Smooth muscle cell (in vitro differentiated cells): ENCODE results near the gene ATL3. TPM values are rescaled to one million over a fixed set of nuclear protein-coding genes. Genes with fewer than 3 reads are reported as not detected.

Experiments
- DNase-seq: peaks from one replicate; lab custom pipeline; 2025; ENCODE audit not compliant: unreplicated experiment; lab: John Stamatoyannopoulos, UW
- H2AFZ ChIP-seq: fragments of 200-600 bp; sonication (generic); 2 replicates; pipeline ENCODE4 v1.6.0; 2016; ENCODE audit warnings: antibody characterized with exemption, low read depth, mild to moderate bottlenecking
- H3F3A ChIP-seq: fragments of 200-600 bp; sonication (generic); 2 replicates; pipeline ENCODE4 v1.6.0; 2017; ENCODE audit warnings: antibody characterized with exemption, low read depth
- H3K27ac ChIP-seq: fragments of 200-600 bp; sonication (generic); 2 replicates; pipeline ENCODE4 v1.5.1; 2016; ENCODE audit warnings: low read depth, mild to moderate bottlenecking
- H3K27me3 ChIP-seq: fragments of 200-600 bp; sonication (generic); 2 replicates; pipeline ENCODE4 v1.6.1; 2016; ENCODE audit warnings: low read depth, mild to moderate bottlenecking
- H3K36me3 ChIP-seq: fragments of 200-600 bp; sonication (generic); 2 replicates; pipeline ENCODE4 v1.5.1; 2016; ENCODE audit warnings: low read depth
- H3K4me1 ChIP-seq: fragments of 200-600 bp; sonication (generic); 2 replicates; pipeline ENCODE4 v1.5.1; 2016; ENCODE audit warnings: low read depth
- H3K4me2 ChIP-seq: fragments of 200-600 bp; sonication (generic); 2 replicates; pipeline ENCODE4 v1.6.0; 2016; ENCODE audit warnings: mild to moderate bottlenecking
- H3K4me3 ChIP-seq: fragments of 200-600 bp; sonication (generic); 2 replicates; pipeline ENCODE4 v1.5.1; 2016; ENCODE audit warnings: mild to moderate bottlenecking
- H3K79me2 ChIP-seq: fragments of 200-600 bp; sonication (generic); 2 replicates; pipeline ENCODE4 v1.6.0; 2016; ENCODE audit warnings: low read depth, mild to moderate bottlenecking
- H3K9ac ChIP-seq: fragments of 200-600 bp; sonication (generic); 2 replicates; pipeline ENCODE4 v1.6.0; 2016; ENCODE audit warnings: low read depth
- H3K9me3 ChIP-seq: fragments of 200-600 bp; sonication (generic); replicated peaks from 2 replicates; pipeline ENCODE4 v1.5.1; 2016; ENCODE audit warnings: low read depth
- H4K20me1 ChIP-seq: fragments of 200-600 bp; sonication (generic); 2 replicates; pipeline ENCODE4 v1.6.0; 2016; ENCODE audit warnings: low read depth
- WGBS: methylation state at CpG from one replicate; pipeline ENCODE4 v1.1.7; 2016; ENCODE audit warnings: low lambda C conversion rate; 5-methylcytosine and 5-hydroxymethylcytosine counted together
- polyA plus RNA-seq: library from polyadenylated mRNA; unstranded; fragments of >200 nt; fragmentation: Nextera tagmentation; extraction: Ambion mirVana; gene quantifications from 2 replicates; pipeline ENCODE4 v1.2.1, GENCODE V29; 2016
- total RNA-seq: library from RNA; depleted of rRNA; stranded (reverse); fragments of >200 nt; gene quantifications from 2 replicates; pipeline ENCODE4 v1.2.3, GENCODE V29; 2014
- TF ChIP-seq, protein P1 (sequence below): fragments of 200-600 bp; sonication (generic); IDR thresholded peaks from 2 replicates; pipeline ENCODE4 v1.5.1; 2017; ENCODE audit warnings: borderline replicate concordance, mild to moderate bottlenecking, antibody characterized with exemption; ENCODE audit not compliant: insufficient read depth, poor library complexity, severe bottlenecking

ATL3 gene
- total and polyA plus RNA-seq, 2 experiments from 2014 or later = 13.0 to 32.5 TPM

DNA sequence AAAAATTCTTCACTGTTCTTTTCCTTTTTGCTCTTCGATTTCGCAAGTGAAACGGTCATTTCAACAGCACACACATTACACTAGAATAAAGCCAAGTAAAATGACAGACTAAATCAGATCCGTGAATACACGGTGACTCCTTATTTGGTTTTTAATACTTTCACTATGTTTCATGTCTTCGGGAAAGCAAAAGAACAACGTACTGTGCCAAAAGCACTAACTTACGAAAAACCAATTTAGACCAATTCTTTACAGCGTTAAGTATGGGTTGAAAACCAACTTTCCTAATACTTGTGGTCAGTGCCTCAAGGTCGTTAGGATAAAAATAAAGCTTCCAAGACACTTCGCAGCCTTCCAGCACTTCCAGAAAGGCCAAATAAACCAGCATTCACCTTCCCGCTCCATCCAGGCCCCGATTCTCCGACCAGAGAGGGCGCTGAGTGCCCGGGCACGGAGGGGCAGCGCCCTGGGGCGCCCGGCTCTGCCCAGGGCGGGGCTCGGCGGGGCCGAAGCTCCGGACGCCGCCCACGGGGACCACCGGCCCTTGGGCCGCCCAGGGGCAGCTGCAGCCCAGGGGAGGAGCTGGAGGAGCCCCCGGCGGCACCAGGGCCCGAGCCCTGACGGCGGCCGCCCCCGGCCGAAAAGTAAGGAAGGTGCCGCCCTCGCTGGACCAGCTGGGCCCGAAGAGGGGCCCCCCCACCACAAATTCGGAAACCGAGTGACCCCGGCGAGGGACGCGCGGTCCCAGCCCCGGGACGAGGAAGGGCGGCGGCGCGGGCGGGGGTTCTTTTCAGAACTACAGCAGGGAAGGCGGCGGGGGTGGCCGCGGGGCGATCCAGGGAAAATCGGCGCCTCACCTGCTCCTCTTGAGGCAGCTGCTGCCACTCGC is 499 bp downstream of the ATL3 start:
- TF ChIP-seq, protein P1, sequence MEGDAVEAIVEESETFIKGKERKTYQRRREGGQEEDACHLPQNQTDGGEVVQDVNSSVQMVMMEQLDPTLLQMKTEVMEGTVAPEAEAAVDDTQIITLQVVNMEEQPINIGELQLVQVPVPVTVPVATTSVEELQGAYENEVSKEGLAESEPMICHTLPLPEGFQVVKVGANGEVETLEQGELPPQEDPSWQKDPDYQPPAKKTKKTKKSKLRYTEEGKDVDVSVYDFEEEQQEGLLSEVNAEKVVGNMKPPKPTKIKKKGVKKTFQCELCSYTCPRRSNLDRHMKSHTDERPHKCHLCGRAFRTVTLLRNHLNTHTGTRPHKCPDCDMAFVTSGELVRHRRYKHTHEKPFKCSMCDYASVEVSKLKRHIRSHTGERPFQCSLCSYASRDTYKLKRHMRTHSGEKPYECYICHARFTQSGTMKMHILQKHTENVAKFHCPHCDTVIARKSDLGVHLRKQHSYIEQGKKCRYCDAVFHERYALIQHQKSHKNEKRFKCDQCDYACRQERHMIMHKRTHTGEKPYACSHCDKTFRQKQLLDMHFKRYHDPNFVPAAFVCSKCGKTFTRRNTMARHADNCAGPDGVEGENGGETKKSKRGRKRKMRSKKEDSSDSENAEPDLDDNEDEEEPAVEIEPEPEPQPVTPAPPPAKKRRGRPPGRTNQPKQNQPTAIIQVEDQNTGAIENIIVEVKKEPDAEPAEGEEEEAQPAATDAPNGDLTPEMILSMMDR = peak; percentile 19
- WGBS = 6% methylated on average over 57 of the region's 63 CpGs
- H2AFZ ChIP-seq = peak overlapping the region; percentile 95
- H3K36me3 ChIP-seq = no peaks in the 10 kb centered on the region
- H3K4me3 ChIP-seq = peak overlapping the region; percentile 89
- H3F3A ChIP-seq = peaks cover 9% of the 10 kb centered on the region
- no peaks in the 10 kb centered on the region for H3K27me3 ChIP-seq
- peak overlapping the region; percentile 48 for H3K27ac ChIP-seq
- H3K9ac ChIP-seq = peak overlapping the region; percentile 64
- peaks cover 38% of the 10 kb centered on the region for H3K79me2 ChIP-seq
- H3K4me2 ChIP-seq = peak overlapping the region; percentile 92
- peaks cover 7% of the 10 kb centered on the region for H3K4me1 ChIP-seq
- H4K20me1 ChIP-seq = peaks cover 43% of the 10 kb centered on the region
- no peaks in the 10 kb centered on the region for H3K9me3 ChIP-seq
- DNase-seq = no peak

DNA sequence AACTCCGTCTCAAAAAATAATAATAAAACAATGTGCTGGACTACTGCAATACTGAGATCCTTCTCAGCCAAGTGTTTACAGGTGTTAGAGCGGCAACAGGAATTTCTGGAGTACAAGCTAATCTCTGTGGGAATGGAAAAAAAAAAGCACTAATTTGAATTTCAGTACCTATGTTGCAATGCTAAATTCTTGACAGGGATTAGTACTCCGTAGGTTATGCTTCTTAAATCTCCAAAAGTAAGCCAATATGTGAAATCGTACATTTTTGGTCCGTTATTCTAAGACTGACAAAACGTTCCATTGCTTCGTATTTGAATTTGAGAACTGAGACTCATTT is 1.1 kb downstream of the ATL3 start:
- peak overlapping the region; percentile 64 for H3K9ac ChIP-seq
- 67% methylated on average over 7 of the region's 7 CpGs for WGBS
- peak overlapping the region; percentile 95 for H2AFZ ChIP-seq
- H3K9me3 ChIP-seq = no peaks in the 10 kb centered on the region
- H3K4me2 ChIP-seq = peak overlapping the region; percentile 92
- peaks cover 9% of the 10 kb centered on the region for H3F3A ChIP-seq
- H3K79me2 ChIP-seq = peaks cover 44% of the 10 kb centered on the region
- TF ChIP-seq, protein P1 = no peak
- peak overlapping the region; percentile 48 for H3K27ac ChIP-seq
- H4K20me1 ChIP-seq = peaks cover 48% of the 10 kb centered on the region
- H3K36me3 ChIP-seq = no peaks in the 10 kb centered on the region
- DNase-seq = no peak
- H3K4me1 ChIP-seq = peaks cover 7% of the 10 kb centered on the region
- H3K4me3 ChIP-seq = peak overlapping the region; percentile 89
- no peaks in the 10 kb centered on the region for H3K27me3 ChIP-seq

GRCh38 chr11:63667995-63668795 is 3.0 kb downstream of the ATL3 start:
- no peaks in the 10 kb centered on the region for H3K9me3 ChIP-seq
- peaks cover 9% of the 10 kb centered on the region for H3F3A ChIP-seq
- H3K27ac ChIP-seq = peak overlapping the region; percentile 82
- peak overlapping the region; percentile 76 for H3K4me2 ChIP-seq
- peaks cover 63% of the 10 kb centered on the region for H3K79me2 ChIP-seq
- H3K27me3 ChIP-seq = no peaks in the 10 kb centered on the region
- DNase-seq = no peak
- WGBS = 76% methylated on average over 3 of the region's 3 CpGs
- no peak overlapping the region for H3K4me3 ChIP-seq
- H3K4me1 ChIP-seq = peaks cover 15% of the 10 kb centered on the region
- TF ChIP-seq, protein P1 = no peak
- no peak overlapping the region for H3K9ac ChIP-seq
- H4K20me1 ChIP-seq = peaks cover 66% of the 10 kb centered on the region
- H2AFZ ChIP-seq = no peak overlapping the region
- no peaks in the 10 kb centered on the region for H3K36me3 ChIP-seq
